Measurements from ENCODE around the gene PRPSAP1. TPM values are rescaled to one million over a fixed set of nuclear protein-coding genes. Genes with fewer than 3 reads are reported as not detected.

PRPSAP1 gene
- total and polyA plus RNA-seq, 12 donors = 26.0 to 79.3 (median 43.1) TPM

- Histone ChIP-seq H3K9me3 (replicated peaks in 1 of 3) (no peaks in the 10 kb centered on the region), H3K4me1 (replicated peaks in 1 of 2) (no peaks in the 10 kb centered on the region), H3K4me3 (no peak overlapping the region), H3K27ac (no peak overlapping the region), H3K27me3 (no peaks in the 10 kb centered on the region), H3K36me3 (replicated peaks in 1 of 2) (peaks cover 0 to 75% of the 10 kb centered on the region in 2 donors)
- TF ChIP-seq CTCF (IDR thresholded peaks at IDR 0.05) (no peak), POLR2A (IDR thresholded peaks at IDR 0.05) (no peak)
- WGBS, 4 donors = 68 to 90% (median 84%) methylated on average over 6 to 8 of the region's 8 CpGs
- intact Hi-C loops (cut with DNase I) = loop anchor here (5.0 kb wide), 2 partner anchors 90 to 95 kb away; partner anchors contain the start of gene QRICH2 (in 1 of the 2)
- DNase-seq = no peak
These were observed 43.5 kb upstream of the PRPSAP1 start for GRCh38 chr17:76397184-76397583.

GRCh38 chr17:76395980-76396379, 42.3 kb upstream of the PRPSAP1 start:
- Histone ChIP-seq H3K27me3 (no peaks in the 10 kb centered on the region), H3K27ac (no peak overlapping the region), H3K36me3 (replicated peaks in 1 of 2) (peaks cover 0 to 73% of the 10 kb centered on the region in 2 donors), H3K4me3 (no peak overlapping the region), H3K9me3 (replicated peaks in 1 of 3) (no peaks in the 10 kb centered on the region), H3K4me1 (replicated peaks in 1 of 2) (no peaks in the 10 kb centered on the region)
- WGBS, 4 donors = 87 to 95% (median 93%) methylated on average over 4 to 15 of the region's 15 CpGs
- DNase-seq = no peak
- TF ChIP-seq CTCF (IDR thresholded peaks at IDR 0.05) = no peak
- TF ChIP-seq POLR2A (IDR thresholded peaks at IDR 0.05) = no peak
- intact Hi-C loops (cut with DNase I) = loop anchor here (5.0 kb wide), 2 partner anchors 89 to 94 kb away; partner anchors contain the start of gene QRICH2 (in 1 of the 2)

GRCh38 chr17:76394166-76394565, 40.5 kb upstream of the PRPSAP1 start:
- intact Hi-C loops (cut with DNase I) = no loop called here
- Histone ChIP-seq H3K4me1 (replicated peaks in 1 of 2) (no peaks in the 10 kb centered on the region), H3K9me3 (replicated peaks in 1 of 3) (no peaks in the 10 kb centered on the region), H3K36me3 (replicated peaks in 1 of 2) (peaks cover 0 to 58% of the 10 kb centered on the region in 2 donors), H3K4me3 (no peak overlapping the region), H3K27ac (no peak overlapping the region), H3K27me3 (no peaks in the 10 kb centered on the region)
- WGBS, 4 donors = 85 to 95% (median 94%) methylated on average over 3 to 10 of the region's 10 CpGs
- TF ChIP-seq CTCF (IDR thresholded peaks at IDR 0.05) (no peak), POLR2A (IDR thresholded peaks at IDR 0.05) (no peak)
- DNase-seq = no peak

- TF ChIP-seq POLR2A (IDR thresholded peaks at IDR 0.05) (no peak), CTCF (IDR thresholded peaks at IDR 0.05) (no peak)
- no peak overlapping the region for H3K27ac ChIP-seq
- peaks cover 0 to under 1% of the 10 kb centered on the region in 2 donors for H3K4me1 ChIP-seq (replicated peaks in 1 of 2)
- peaks cover 0 to 31% of the 10 kb centered on the region in 2 donors for H3K36me3 ChIP-seq (replicated peaks in 1 of 2)
- no peaks in the 10 kb centered on the region for H3K27me3 ChIP-seq
- DNase-seq = no peak
- 90 to 95% (median 94%) methylated on average over 6 to 21 of the region's 21 CpGs for WGBS, 4 donors
- no peaks in the 10 kb centered on the region for H3K9me3 ChIP-seq (replicated peaks in 1 of 3)
- intact Hi-C loops (cut with DNase I) = no loop called here
- H3K4me3 ChIP-seq = no peak overlapping the region
These were observed 37.5 kb upstream of the PRPSAP1 start for GRCh38 chr17:76391200-76391715.

Measured in adrenal gland (tissue), 12 donors.